ENCODE data around the gene TNN.

- TF ChIP-seq EZH2 (IDR thresholded peaks at IDR 0.05; ENCODE audit: borderline replicate concordance, low read depth, low read length, poor library complexity, severe bottlenecking) (no peak), CTCF (conservative IDR thresholded peaks at IDR 0.05; ENCODE audit: low read depth, low read length) (no peak)
Measured at GRCh38 chr1:175176246-175176645, 108.6 kb downstream of the TNN start.

Data from A673 (cell line).